ENCODE data around the gene USP43. TPM values are rescaled to one million over a fixed set of nuclear protein-coding genes. Genes with fewer than 3 reads are reported as not detected.

The USP43 gene
- polyA plus RNA-seq, 1 of the 3 experiments (the other 2 are of a cell fraction): 0.07 TPM

- H3K79me2 ChIP-seq (ENCODE audit: insufficient read depth): no peaks in the 10 kb centered on the region
- no peak overlapping the region for H3K4me3 ChIP-seq (ENCODE audit: low read depth in 2 of 2, low read length in 1 of 2)
- no peak for DNase-seq
- CTCF ChIA-PET: no interaction called here
- H3K9ac ChIP-seq: no peak overlapping the region
- no peaks in the 10 kb centered on the region for H3K36me3 ChIP-seq (replicated peaks in 1 of 2; ENCODE audit: control insufficient read depth in 1 of 2, insufficient read depth in 2 of 2, low read length in 1 of 2)
- no peak overlapping the region for H2AFZ ChIP-seq (ENCODE audit: low read depth)
- no peaks in the 10 kb centered on the region for H3K9me2 ChIP-seq
- 13% methylated on average over 9 of the region's 9 CpGs for WGBS (ENCODE audit: low lambda C conversion rate)
- POLR2A ChIA-PET: no interaction called here
- no peaks in the 10 kb centered on the region for H3F3A ChIP-seq (replicated peaks; ENCODE audit: insufficient read depth)
- no peaks in the 10 kb centered on the region for H4K20me1 ChIP-seq (ENCODE audit: insufficient read depth)
- no peak overlapping the region for H3K27ac ChIP-seq (ENCODE audit: low read depth in 2 of 2, low read length in 1 of 2)
- H3K9me3 ChIP-seq: no peaks in the 10 kb centered on the region
- no peaks in the 10 kb centered on the region for H3K4me1 ChIP-seq (ENCODE audit: control insufficient read depth in 1 of 2, insufficient read depth in 2 of 2, low read depth in 1 of 2, low read length in 1 of 2)
- no peak overlapping the region for H3K4me2 ChIP-seq
- H3K27me3 ChIP-seq (ENCODE audit: insufficient read depth): peaks cover 39% of the 10 kb centered on the region
- TF ChIP-seq FOXJ3 (CRISPR knock-in tag; IDR thresholded peaks at IDR 0.05) (no peak), GATA2 (CRISPR knock-in tag; IDR thresholded peaks at IDR 0.05) (no peak), EP300 (IDR thresholded peaks at IDR 0.05; ENCODE audit: borderline replicate concordance in 1 of 2, low read depth in 1 of 2, low read length in 1 of 2) (no peak), SMC3 (IDR thresholded peaks at IDR 0.05; ENCODE audit: low read depth, low read length) (no peak), IRF3 (IDR thresholded peaks at IDR 0.05; ENCODE audit: low read depth, low read length) (no peak), ZBTB33 (IDR thresholded peaks at IDR 0.05; ENCODE audit: borderline replicate concordance, low read depth) (no peak), JUND (IDR thresholded peaks at IDR 0.05) (no peak), ELF1 (IDR thresholded peaks at IDR 0.05) (no peak), POLR2AphosphoS5 (IDR thresholded peaks at IDR 0.05; ENCODE audit: low read depth, low read length) (no peak), NFIC (IDR thresholded peaks at IDR 0.05; ENCODE audit: borderline replicate concordance) (no peak), RXRA (IDR thresholded peaks at IDR 0.05; ENCODE audit: borderline replicate concordance, low read depth) (no peak), GABPA (IDR thresholded peaks at IDR 0.05; ENCODE audit: low read depth) (no peak), RCOR1 (IDR thresholded peaks at IDR 0.05; ENCODE audit: low read length) (no peak)
These were observed 131.6 kb downstream of the USP43 start for GRCh38 chr17:9776911-9777310.

Other genes with a start within 250 kb of the USP43 start
- 51.3 and 53.3 TPM in 2 replicates for gene STX8, start 69.7 kb upstream of the USP43 start, polyA plus RNA-seq (2012; rRNA removed)
- 0.11 and 0.26 TPM in 2 replicates for gene CFAP52, start 68.9 kb upstream of the USP43 start, polyA plus RNA-seq (2012; rRNA removed)
- gene DHRS7C, start 146.1 kb downstream of the USP43 start, polyA plus RNA-seq (2012; rRNA removed): not detected in 2 replicates
- not detected in 2 replicates for gene GSG1L2, start 176.6 kb downstream of the USP43 start, polyA plus RNA-seq (2012; rRNA removed)
- gene GLP2R, start 180.4 kb downstream of the USP43 start, polyA plus RNA-seq (2012; rRNA removed): not detected in 2 replicates